GM12801 (cell line): Measurements from ENCODE around the gene C2orf81.

ENCODE experiments used
- TF ChIP-seq, protein P1 (sequence below): IDR thresholded peaks from one replicate; pipeline ENCODE4 v1.5.1; 2011; ENCODE audit warnings: control low read depth; ENCODE audit not compliant: insufficient read length; ENCODE audit errors: extremely low read depth

The C2orf81 gene

DNA sequence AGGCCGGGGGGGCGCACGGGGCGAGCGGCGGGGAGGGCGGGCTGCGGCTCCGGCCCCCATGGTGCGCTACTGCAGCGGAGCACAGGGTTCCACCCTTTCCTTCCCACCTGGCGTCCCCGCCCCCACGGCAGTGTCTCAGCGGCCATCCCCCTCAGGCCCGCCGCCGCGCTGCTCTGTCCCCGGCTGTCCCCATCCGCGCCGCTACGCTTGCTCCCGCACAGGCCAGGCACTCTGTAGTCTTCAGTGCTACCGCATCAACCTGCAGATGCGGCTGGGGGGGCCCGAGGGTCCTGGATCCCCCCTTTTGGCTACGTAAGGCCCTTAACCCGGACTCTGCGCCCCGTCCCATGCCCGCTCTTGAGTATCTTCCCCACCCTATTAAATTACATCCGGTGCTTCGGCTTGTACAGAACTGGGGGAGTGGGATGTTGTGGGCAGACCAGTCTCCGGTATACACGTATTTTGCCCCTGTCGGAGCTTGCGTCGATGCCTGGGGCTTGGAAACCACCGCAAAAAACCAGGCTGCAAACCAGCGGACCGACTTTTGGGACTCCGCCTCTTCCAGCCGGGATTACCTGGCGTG, 36.2 kb upstream of the C2orf81 start:
- TF ChIP-seq, protein P1, sequence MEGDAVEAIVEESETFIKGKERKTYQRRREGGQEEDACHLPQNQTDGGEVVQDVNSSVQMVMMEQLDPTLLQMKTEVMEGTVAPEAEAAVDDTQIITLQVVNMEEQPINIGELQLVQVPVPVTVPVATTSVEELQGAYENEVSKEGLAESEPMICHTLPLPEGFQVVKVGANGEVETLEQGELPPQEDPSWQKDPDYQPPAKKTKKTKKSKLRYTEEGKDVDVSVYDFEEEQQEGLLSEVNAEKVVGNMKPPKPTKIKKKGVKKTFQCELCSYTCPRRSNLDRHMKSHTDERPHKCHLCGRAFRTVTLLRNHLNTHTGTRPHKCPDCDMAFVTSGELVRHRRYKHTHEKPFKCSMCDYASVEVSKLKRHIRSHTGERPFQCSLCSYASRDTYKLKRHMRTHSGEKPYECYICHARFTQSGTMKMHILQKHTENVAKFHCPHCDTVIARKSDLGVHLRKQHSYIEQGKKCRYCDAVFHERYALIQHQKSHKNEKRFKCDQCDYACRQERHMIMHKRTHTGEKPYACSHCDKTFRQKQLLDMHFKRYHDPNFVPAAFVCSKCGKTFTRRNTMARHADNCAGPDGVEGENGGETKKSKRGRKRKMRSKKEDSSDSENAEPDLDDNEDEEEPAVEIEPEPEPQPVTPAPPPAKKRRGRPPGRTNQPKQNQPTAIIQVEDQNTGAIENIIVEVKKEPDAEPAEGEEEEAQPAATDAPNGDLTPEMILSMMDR: no peak

- TF ChIP-seq, protein P1: no peak
Observed at GRCh38 chr2:74457129-74457548, 35.7 kb upstream of the C2orf81 start.

DNA sequence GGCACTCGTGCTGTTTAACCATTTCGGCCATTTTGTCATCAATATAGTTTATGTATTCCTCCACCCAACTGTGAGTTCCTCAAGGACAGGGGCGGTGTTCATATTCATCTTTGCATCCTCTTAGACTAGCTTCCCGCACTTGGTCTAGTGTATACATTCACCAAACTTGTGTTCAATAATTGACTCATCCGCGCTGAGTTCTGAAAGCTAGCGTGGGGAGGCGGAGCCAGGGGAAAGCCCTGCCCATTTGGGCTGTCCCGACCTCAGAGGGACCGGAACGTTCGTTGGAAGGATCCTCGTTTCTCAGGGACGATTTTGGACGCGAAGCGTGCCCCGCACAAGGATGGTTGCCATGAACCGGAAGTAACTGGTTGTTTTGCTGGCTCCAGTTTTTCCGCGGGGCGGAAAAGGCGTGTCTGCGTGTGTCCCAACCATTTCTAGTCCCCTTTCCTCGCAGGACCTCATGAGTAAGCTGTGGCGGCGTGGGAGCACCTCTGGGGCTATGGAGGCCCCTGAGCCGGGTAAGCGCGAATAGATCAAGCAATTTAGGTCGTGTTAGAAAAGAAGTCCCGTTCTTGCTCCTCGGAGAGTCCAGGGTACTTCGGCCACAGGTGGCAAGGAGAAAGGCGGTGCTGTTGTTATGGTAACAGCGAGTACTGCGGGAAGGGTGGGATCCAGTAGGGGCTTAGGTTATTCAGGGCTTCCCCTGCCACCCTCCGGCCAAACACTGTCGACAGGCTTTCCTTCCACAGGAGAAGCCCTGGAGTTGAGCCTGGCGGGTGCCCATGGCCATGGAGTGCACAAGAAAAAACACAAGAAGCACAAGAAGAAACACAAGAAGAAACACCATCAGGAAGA, 33.5 kb upstream of the C2orf81 start, which contains the start of gene INO80B:
INO80B (plus strand) TSS at position 434 of the 858 bp plus-strand sequence; CDS start at position 464, 30 bp downstream.
- TF ChIP-seq, protein P1: no peak

- TF ChIP-seq, protein P1: no peak
Observed at GRCh38 chr2:74450570-74451190, 29.3 kb upstream of the C2orf81 start.

DNA sequence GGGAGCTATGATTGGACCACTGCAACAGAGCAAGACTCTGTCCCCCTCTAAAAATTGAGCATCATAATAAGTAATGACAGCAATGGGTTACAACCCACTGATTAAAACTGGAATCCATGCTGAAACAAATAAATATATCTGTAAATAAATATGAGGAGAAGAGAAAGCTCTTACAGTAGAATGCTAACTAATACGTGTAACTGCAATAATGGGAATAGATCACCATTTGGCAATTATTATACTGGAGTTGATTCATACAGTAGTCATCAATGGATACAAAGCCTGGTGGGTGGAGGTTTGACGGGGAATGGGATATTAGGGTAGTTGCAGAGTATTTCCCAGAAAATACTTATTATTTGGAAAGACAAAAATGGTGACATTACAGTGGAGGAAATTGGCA, 27.4 kb upstream of the C2orf81 start:
- TF ChIP-seq, protein P1: no peak

GRCh38 chr2:74447230-74447999, 26.0 kb upstream of the C2orf81 start:
- TF ChIP-seq, protein P1: no peak
